Neural cell (in vitro differentiated cells): ENCODE measurements around the gene C5AR1. TPM values are rescaled to one million over a fixed set of nuclear protein-coding genes. Genes with fewer than 3 reads are reported as not detected.

ENCODE experiments used
- H2AFZ ChIP-seq: fragments of 200-600, 300-800 bp; sonication (generic), shearing (Covaris generic); 2 replicates; pipeline ENCODE4 v1.6.0; 2014; ENCODE audit warnings: low read depth, mild to moderate bottlenecking, antibody characterized with exemption, low read length, moderate library complexity
- H3F3A ChIP-seq: fragments of 200-600 bp; shearing (Covaris generic); 2 replicates; pipeline ENCODE4 v1.6.1; 2016; ENCODE audit warnings: mild to moderate bottlenecking, moderate library complexity, mixed read lengths, antibody characterized with exemption, low read length; ENCODE audit not compliant: insufficient read depth, poor library complexity, severe bottlenecking
- H3K27ac ChIP-seq: fragments of 200-600, 300-800 bp; sonication (generic), shearing (Covaris generic); 2 replicates; pipeline ENCODE4 v1.5.1; 2014; ENCODE audit warnings: mild to moderate bottlenecking, low read length, moderate library complexity
- H3K27me3 ChIP-seq: fragments of 300-800, 200-600 bp; sonication (generic), shearing (Covaris generic); 2 replicates; pipeline ENCODE4 v1.6.0; 2014; ENCODE audit warnings: mild to moderate bottlenecking, low read depth, low read length, moderate library complexity; ENCODE audit not compliant: insufficient read depth
- H3K36me3 ChIP-seq: fragments of 300-800, 200-600 bp; sonication (generic), shearing (Covaris generic); 2 replicates; pipeline ENCODE4 v1.5.1; 2014; ENCODE audit warnings: mild to moderate bottlenecking, antibody characterized with exemption, low read length, moderate library complexity; ENCODE audit not compliant: insufficient read depth
- H3K4me2 ChIP-seq: fragments of 300-800, 200-600 bp; sonication (generic), shearing (Covaris generic); 2 replicates; pipeline ENCODE4 v1.6.0; 2014; ENCODE audit warnings: mild to moderate bottlenecking, low read length
- H3K4me3 ChIP-seq: fragments of 300-800, 200-600 bp; sonication (generic), shearing (Covaris generic); 2 replicates; pipeline ENCODE4 v1.5.1; 2014; ENCODE audit warnings: mild to moderate bottlenecking, low read length, moderate library complexity
- H3K79me2 ChIP-seq: fragments of 200-600 bp; shearing (Covaris generic); replicated peaks from 2 replicates; pipeline ENCODE4 v1.6.0; 2014; ENCODE audit warnings: mild to moderate bottlenecking, low read length, moderate library complexity; ENCODE audit not compliant: insufficient read depth
- H3K9ac ChIP-seq: fragments of 300-800, 200-600 bp; sonication (generic), shearing (Covaris generic); 2 replicates; pipeline ENCODE4 v1.6.1; 2016; ENCODE audit warnings: mild to moderate bottlenecking, low read length, mixed read lengths
- H3K9me2 ChIP-seq: fragments of 200-600 bp; shearing (Covaris generic); 2 replicates; pipeline ENCODE4 v1.6.1; 2016; ENCODE audit warnings: mild to moderate bottlenecking, low read length, mixed read lengths; ENCODE audit not compliant: insufficient read depth
- H3K9me3 ChIP-seq: fragments of 200-600, 300-800 bp; sonication (generic), shearing (Covaris generic); 2 replicates; pipeline ENCODE4 v1.6.1; 2016; ENCODE audit warnings: mild to moderate bottlenecking, mixed run types, low read length, moderate library complexity, mixed read lengths
- H4K20me1 ChIP-seq: fragments of 200-600 bp; shearing (Covaris generic); 2 replicates; pipeline ENCODE4 v1.6.1; 2016; ENCODE audit warnings: mild to moderate bottlenecking, mixed run types; ENCODE audit not compliant: insufficient read depth
- CTCF ChIP-seq: fragments of 450-650 bp; IDR thresholded peaks from 2 replicates; pipeline ENCODE4 v1.5.1; 2014; ENCODE audit warnings: antibody characterized with exemption, mild to moderate bottlenecking, moderate library complexity; ENCODE audit not compliant: poor library complexity, severe bottlenecking
- EP300 ChIP-seq: fragments of 450-650 bp; conservative IDR thresholded peaks from 2 replicates; pipeline ENCODE4 v1.6.1; 2014; ENCODE audit warnings: antibody characterized with exemption, mild to moderate bottlenecking, moderate library complexity; ENCODE audit not compliant: poor library complexity, severe bottlenecking
- EZH2 ChIP-seq: fragments of 200-600, 300-800 bp; shearing (Covaris generic), sonication (generic); IDR thresholded peaks from 2 replicates; pipeline ENCODE4 v1.6.1; 2014; ENCODE audit warnings: antibody characterized with exemption, low read length, borderline replicate concordance, mild to moderate bottlenecking; ENCODE audit not compliant: insufficient read depth, poor library complexity, severe bottlenecking
- MXI1 ChIP-seq: fragments of 450-650 bp; conservative IDR thresholded peaks from 2 replicates; pipeline ENCODE4 v1.6.1; 2014; ENCODE audit warnings: antibody characterized with exemption, mild to moderate bottlenecking; ENCODE audit not compliant: poor library complexity, severe bottlenecking
- POLR2AphosphoS5 ChIP-seq: IDR thresholded peaks from 2 replicates; pipeline ENCODE4 v1.6.1; 2012
- RAD21 ChIP-seq: fragments of 450-650 bp; conservative IDR thresholded peaks from 2 replicates; pipeline ENCODE4 v1.6.1; 2014; ENCODE audit warnings: antibody characterized with exemption, mild to moderate bottlenecking, moderate library complexity
- REST ChIP-seq: IDR thresholded peaks from 2 replicates; pipeline ENCODE4 v1.6.1; 2012; ENCODE audit warnings: borderline replicate concordance
- SMC3 ChIP-seq: fragments of 450-650 bp; conservative IDR thresholded peaks from 2 replicates; pipeline ENCODE4 v1.6.1; 2014; ENCODE audit warnings: antibody characterized with exemption, mild to moderate bottlenecking, moderate library complexity; ENCODE audit not compliant: poor library complexity
- TAF1 ChIP-seq: IDR thresholded peaks from 2 replicates; pipeline ENCODE4 v1.6.1; 2012; ENCODE audit warnings: low read depth
- polyA plus RNA-seq: library from polyadenylated mRNA; depleted of rRNA; stranded (reverse); fragments of >200 nt; gene quantifications from 2 replicates; pipeline ENCODE4 v1.2.3, GENCODE V29; 2014

Gene C5AR1
- polyA plus RNA-seq, 1 donor from 2014 or later: not detected

- Histone ChIP-seq H4K20me1 (no peaks in the 10 kb centered on the region), H3K27me3 (no peaks in the 10 kb centered on the region), H3K9me2 (no peaks in the 10 kb centered on the region), H3K9me3 (no peaks in the 10 kb centered on the region), H3K4me3 (no peak overlapping the region), H2AFZ (no peak overlapping the region), H3K79me2 (no peaks in the 10 kb centered on the region), H3K9ac (no peak overlapping the region), H3K4me2 (no peak overlapping the region), H3K36me3 (no peaks in the 10 kb centered on the region), H3F3A (no peaks in the 10 kb centered on the region), H3K27ac (no peak overlapping the region)
- TF ChIP-seq MXI1: no peak
- TF ChIP-seq TAF1: no peak
- no peak for TF ChIP-seq REST
- no peak for TF ChIP-seq EP300
- TF ChIP-seq EZH2: no peak
- no peak for TF ChIP-seq POLR2AphosphoS5
These were observed 32.1 kb downstream of the C5AR1 start for GRCh38 chr19:47341734-47342133.

GRCh38 chr19:47343194-47343802 is 33.6 kb downstream of the C5AR1 start:
- Histone ChIP-seq H2AFZ (no peak overlapping the region), H3K4me2 (no peak overlapping the region), H3K4me3 (no peak overlapping the region), H3K27ac (no peak overlapping the region), H3K9me2 (no peaks in the 10 kb centered on the region), H3K79me2 (no peaks in the 10 kb centered on the region), H3F3A (no peaks in the 10 kb centered on the region), H4K20me1 (no peaks in the 10 kb centered on the region), H3K36me3 (no peaks in the 10 kb centered on the region), H3K27me3 (no peaks in the 10 kb centered on the region), H3K9me3 (no peaks in the 10 kb centered on the region), H3K9ac (no peak overlapping the region)
- TF ChIP-seq POLR2AphosphoS5: no peak
- TF ChIP-seq CTCF: no peak
- no peak for TF ChIP-seq EP300
- no peak for TF ChIP-seq RAD21
- no peak for TF ChIP-seq EZH2
- TF ChIP-seq TAF1: no peak
- TF ChIP-seq SMC3: no peak

- H3F3A ChIP-seq: no peaks in the 10 kb centered on the region
- no peaks in the 10 kb centered on the region for H3K27me3 ChIP-seq
- H2AFZ ChIP-seq: no peak overlapping the region
- H3K4me2 ChIP-seq: no peak overlapping the region
- H3K27ac ChIP-seq: no peak overlapping the region
- no peaks in the 10 kb centered on the region for H3K9me2 ChIP-seq
- H3K79me2 ChIP-seq: no peaks in the 10 kb centered on the region
- no peaks in the 10 kb centered on the region for H3K9me3 ChIP-seq
- TF ChIP-seq TAF1 (no peak), REST (no peak), RAD21 (no peak), EZH2 (no peak), SMC3 (no peak), POLR2AphosphoS5 (no peak), CTCF (no peak), MXI1 (no peak), EP300 (no peak)
- no peak overlapping the region for H3K9ac ChIP-seq
- H3K4me3 ChIP-seq: no peak overlapping the region
- H4K20me1 ChIP-seq: no peaks in the 10 kb centered on the region
- H3K36me3 ChIP-seq: no peaks in the 10 kb centered on the region
These were observed 34.8 kb downstream of the C5AR1 start for GRCh38 chr19:47344425-47344824.
